ENCODE measurements around the gene SSR2.

DNA sequence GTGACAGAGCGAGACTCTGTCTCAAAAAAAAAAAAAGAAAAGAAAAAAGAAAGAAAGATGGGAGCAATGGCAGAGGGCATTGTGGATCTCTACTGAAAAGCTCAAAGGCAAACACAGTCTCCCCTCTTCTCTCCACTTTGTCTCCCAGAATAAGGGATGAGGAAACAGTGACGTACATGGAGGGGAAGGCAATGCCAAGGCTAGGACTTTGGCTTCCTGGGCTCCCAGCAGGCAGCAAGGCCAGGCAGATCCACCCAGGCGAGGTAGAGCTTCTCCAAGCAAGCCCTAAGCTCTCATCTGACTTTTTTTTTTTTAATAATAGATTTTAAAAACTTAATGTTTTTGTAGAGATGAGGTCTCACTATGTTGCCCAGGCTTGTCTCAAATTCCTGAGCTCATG, 47.0 kb downstream of the SSR2 start:
- TF ChIP-seq, protein P1, sequence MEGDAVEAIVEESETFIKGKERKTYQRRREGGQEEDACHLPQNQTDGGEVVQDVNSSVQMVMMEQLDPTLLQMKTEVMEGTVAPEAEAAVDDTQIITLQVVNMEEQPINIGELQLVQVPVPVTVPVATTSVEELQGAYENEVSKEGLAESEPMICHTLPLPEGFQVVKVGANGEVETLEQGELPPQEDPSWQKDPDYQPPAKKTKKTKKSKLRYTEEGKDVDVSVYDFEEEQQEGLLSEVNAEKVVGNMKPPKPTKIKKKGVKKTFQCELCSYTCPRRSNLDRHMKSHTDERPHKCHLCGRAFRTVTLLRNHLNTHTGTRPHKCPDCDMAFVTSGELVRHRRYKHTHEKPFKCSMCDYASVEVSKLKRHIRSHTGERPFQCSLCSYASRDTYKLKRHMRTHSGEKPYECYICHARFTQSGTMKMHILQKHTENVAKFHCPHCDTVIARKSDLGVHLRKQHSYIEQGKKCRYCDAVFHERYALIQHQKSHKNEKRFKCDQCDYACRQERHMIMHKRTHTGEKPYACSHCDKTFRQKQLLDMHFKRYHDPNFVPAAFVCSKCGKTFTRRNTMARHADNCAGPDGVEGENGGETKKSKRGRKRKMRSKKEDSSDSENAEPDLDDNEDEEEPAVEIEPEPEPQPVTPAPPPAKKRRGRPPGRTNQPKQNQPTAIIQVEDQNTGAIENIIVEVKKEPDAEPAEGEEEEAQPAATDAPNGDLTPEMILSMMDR (optimal IDR thresholded peaks at IDR 0.05 in 1 of 3, IDR thresholded peaks at IDR 0.05 in 1 of 3, conservative IDR thresholded peaks at IDR 0.05 in 1 of 3; ENCODE audit: extremely low read depth in 1 of 3, insufficient read depth in 2 of 3, low read length in 3 of 3) = no peak
- TF ChIP-seq EZH2 (IDR thresholded peaks at IDR 0.05; ENCODE audit: low read length) = no peak
